NB4 (cell line): ENCODE measurements around the gene PLD4.

ENCODE experiments used
- DNase-seq: peaks from one replicate; pipeline ENCODE4 v3.0.0; 2010; ENCODE audit warnings: low read depth
- H3K4me3 ChIP-seq: one replicate; pipeline ENCODE4 v1.5.1; 2011; ENCODE audit warnings: mild to moderate bottlenecking, low read depth, low read length, moderate library complexity
- MYC ChIP-seq: IDR thresholded peaks from 2 replicates; pipeline ENCODE4 v1.6.1; 2011; ENCODE audit warnings: low read depth, low read length
- POLR2A ChIP-seq: IDR thresholded peaks from 2 replicates; pipeline ENCODE4 v1.6.1; 2011; ENCODE audit warnings: mild to moderate bottlenecking; ENCODE audit not compliant: insufficient read length; ENCODE audit errors: extremely low read depth
- TF ChIP-seq, protein P1 (sequence below): IDR thresholded peaks from one replicate; pipeline ENCODE4 v1.5.1; 2012; ENCODE audit warnings: low read depth, low read length
- TF ChIP-seq, protein P2 (sequence below): IDR thresholded peaks from 2 replicates; pipeline ENCODE4 v1.6.1; 2011; ENCODE audit warnings: low read depth, low read length

The PLD4 gene

DNA sequence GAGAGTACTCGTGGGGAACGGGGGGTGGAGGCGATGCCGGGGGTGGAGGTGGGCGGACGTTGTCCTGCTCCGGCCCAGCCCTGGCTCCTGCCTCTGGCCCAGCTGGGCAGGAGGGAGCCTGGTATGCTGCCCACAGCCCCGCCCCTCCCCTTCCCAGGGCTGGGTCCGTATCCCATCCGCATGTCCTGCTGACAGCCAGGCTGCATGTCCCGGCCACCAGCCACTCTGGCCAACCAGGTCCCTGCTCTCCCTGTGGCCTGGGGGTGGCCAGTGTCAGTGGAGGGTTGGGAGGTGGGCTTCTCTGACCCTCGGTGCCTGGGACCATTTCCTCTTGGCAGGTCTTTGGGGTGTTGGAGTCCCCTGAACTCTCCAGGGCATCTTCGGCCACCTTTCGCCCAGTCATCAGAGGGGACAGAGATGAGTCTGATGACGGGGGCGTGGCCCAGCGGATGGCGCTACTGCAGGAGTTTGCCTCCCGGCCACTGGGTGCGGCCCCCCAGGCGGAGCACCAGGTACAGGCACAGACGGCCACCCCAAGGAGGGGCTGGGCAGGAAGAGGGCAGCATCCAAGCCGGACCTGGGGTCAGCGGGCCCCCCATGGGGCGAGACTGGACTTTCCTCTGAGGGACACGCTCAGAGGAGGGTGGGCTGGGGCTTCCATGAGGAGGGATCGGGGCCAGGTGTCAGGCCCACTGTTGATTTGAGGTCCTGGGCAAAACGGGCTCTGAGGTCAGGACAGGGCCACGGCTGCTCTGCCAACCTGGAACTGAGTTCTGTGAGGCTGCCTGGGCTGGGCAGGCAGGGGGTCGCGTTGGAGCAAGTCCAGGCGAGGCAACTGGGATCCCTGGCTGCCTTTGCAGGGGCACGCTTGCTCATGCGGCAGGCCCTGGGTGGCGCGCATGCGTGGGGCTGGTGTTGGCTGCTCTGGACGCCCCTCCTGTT is 39.4 kb upstream of the PLD4 start:
- DNase-seq = peak; percentile 29
- TF ChIP-seq, protein P1, sequence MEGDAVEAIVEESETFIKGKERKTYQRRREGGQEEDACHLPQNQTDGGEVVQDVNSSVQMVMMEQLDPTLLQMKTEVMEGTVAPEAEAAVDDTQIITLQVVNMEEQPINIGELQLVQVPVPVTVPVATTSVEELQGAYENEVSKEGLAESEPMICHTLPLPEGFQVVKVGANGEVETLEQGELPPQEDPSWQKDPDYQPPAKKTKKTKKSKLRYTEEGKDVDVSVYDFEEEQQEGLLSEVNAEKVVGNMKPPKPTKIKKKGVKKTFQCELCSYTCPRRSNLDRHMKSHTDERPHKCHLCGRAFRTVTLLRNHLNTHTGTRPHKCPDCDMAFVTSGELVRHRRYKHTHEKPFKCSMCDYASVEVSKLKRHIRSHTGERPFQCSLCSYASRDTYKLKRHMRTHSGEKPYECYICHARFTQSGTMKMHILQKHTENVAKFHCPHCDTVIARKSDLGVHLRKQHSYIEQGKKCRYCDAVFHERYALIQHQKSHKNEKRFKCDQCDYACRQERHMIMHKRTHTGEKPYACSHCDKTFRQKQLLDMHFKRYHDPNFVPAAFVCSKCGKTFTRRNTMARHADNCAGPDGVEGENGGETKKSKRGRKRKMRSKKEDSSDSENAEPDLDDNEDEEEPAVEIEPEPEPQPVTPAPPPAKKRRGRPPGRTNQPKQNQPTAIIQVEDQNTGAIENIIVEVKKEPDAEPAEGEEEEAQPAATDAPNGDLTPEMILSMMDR = no peak
- TF ChIP-seq, protein P2, sequence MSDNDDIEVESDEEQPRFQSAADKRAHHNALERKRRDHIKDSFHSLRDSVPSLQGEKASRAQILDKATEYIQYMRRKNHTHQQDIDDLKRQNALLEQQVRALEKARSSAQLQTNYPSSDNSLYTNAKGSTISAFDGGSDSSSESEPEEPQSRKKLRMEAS = no peak
- TF ChIP-seq MYC (no peak), POLR2A (no peak)
- H3K4me3 ChIP-seq = no peak overlapping the region

DNA sequence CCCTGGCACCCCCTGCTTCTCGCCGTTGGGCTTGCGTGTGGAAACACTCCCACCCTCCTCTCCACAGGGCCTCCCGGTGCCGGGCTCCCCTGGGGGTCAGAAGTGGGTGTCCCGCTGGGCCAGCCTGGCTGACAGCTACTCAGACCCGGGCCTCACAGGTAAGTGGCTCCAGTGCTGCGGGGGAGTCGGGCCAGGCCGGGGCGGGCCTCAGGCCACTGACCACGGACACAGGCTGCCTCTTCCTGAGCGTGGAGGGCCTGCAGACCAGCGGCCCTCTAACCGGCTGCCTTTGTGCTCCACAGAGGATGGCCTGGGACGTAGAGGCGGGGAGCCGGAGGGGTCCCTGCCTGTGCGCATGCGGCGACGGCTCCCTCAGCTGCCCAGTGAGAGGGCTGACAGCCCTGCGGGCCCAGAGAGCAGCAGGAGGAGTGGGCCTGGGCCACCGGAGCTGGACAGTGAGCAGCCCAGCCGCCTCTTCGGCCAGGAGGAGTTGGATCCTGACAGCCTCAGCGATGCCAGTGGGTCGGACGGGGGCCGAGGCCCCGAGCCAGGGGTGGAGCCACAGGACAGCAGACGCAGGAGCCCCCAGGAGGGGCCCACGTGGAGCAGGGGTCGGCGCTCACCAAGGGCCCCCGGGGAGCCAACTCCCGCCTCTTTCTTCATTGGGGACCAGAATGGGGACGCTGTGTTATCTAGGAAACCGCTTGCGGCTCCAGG is 38.5 kb upstream of the PLD4 start:
- TF ChIP-seq, protein P1 = no peak
- no peak for TF ChIP-seq POLR2A
- no peak for TF ChIP-seq MYC
- TF ChIP-seq, protein P2 = no peak
- no peak overlapping the region for H3K4me3 ChIP-seq
- no peak for DNase-seq

DNA sequence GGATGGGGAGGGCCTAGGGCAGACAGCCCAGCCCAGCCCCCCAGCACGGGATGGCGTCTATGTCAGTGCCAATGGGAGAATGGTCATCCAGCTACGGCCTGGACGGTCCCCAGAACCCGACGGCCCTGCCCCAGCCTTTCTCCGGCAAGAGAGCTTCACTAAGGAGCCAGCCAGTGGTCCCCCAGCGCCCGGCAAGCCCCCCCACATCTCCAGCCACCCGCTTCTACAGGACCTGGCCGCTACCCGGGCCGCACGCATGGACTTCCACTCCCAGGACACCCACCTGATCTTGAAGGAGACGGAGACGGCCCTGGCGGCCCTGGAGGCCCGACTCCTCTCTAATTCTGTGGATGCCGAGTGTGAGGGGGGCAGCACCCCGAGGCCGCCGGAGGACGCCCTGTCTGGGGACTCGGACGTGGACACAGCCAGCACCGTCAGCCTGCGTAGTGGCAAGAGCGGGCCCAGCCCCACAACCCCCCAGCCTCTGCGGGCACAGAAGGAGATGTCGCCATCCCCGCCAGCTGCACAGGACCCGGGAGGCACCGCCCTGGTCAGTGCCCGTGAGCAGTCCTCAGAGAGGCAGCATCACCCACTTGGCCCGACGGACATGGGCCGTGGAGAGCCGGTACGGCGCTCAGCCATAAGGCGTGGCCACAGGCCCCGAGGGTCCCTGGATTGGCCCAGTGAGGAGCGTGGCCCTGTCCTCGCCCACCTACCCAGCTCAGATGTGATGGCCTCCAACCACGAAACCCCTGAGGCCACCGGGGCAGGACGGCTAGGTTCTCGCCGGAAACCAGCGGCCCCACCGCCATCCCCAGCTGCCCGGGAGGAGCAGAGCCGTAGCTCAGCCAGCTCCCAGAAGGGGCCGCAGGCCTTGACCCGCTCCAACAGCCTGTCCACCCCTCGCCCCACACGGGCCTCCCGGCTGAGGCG is 37.7 kb upstream of the PLD4 start:
- no peak for DNase-seq
- no peak overlapping the region for H3K4me3 ChIP-seq
- TF ChIP-seq POLR2A = no peak
- TF ChIP-seq, protein P2 = no peak
- no peak for TF ChIP-seq MYC
- TF ChIP-seq, protein P1 = no peak

DNA sequence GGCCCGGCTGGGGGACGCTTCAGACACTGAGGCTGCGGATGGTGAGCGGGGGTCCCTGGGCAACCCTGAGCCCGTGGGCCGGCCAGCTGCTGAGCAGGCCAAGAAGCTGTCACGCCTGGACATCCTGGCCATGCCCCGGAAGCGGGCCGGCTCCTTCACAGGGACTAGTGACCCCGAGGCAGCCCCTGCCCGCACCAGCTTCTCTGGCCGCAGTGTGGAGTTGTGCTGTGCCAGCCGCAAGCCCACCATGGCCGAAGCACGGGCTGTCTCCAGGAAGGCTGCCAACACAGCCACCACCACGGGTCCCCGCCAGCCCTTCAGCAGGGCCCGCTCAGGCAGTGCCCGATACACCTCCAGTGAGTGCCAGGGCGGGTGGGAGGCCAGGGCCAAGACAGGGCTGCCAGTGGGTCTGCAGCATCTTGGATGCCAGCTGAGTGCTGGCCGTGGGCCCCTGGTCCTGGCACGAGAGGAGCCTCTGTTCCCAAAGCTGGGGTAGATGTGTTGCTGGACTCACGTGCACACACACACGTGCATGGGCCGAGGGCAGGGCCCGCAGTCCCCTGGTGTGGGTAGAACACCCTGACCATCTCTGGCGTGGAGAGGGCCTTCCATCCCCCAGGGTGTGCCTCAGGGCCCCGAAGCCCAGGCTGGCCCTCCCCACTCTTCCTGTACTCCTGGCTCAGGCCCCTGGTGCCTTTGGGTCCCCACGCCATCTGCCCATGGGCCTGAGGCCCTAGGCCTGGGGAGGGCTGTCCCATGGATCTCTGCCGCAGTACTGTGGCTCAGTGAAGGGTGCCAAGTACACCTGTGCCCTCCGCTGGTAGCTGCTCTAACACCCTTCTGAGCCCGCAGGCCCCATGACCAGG is 36.8 kb upstream of the PLD4 start:
- TF ChIP-seq, protein P1 = no peak
- TF ChIP-seq MYC (no peak), POLR2A (no peak)
- TF ChIP-seq, protein P2 = no peak
- DNase-seq = no peak
- no peak overlapping the region for H3K4me3 ChIP-seq
